HL-60 (cell line): Measurements from ENCODE around the gene GIMAP1.

Experiments
- CTCF ChIP-seq: IDR thresholded peaks from one replicate; pipeline ENCODE4 v1.5.1; 2011; ENCODE audit warnings: low read length, control low read depth, inconsistent platforms; ENCODE audit not compliant: insufficient read depth
- GABPA ChIP-seq: IDR thresholded peaks from 2 replicates; pipeline ENCODE4 v1.6.1; 2012; ENCODE audit warnings: low read depth
- POLR2AphosphoS5 ChIP-seq: IDR thresholded peaks from 2 replicates; pipeline ENCODE4 v1.6.1; 2012; ENCODE audit warnings: low read depth
- REST ChIP-seq: IDR thresholded peaks from 2 replicates; pipeline ENCODE4 v1.6.1; 2012; ENCODE audit warnings: low read depth; ENCODE audit not compliant: insufficient replicate concordance

- no peak for TF ChIP-seq CTCF
- TF ChIP-seq POLR2AphosphoS5 = no peak
- no peak for TF ChIP-seq GABPA
- TF ChIP-seq REST = no peak
Observed at GRCh38 chr7:150745876-150746275, 29.5 kb downstream of the GIMAP1 start.
